Activated gamma-delta T cell (primary cell): Measurements from ENCODE around the gene NEB.

Experiments
- DNase-seq: peaks from one replicate; lab custom pipeline; 2025; lab: John Stamatoyannopoulos, UW
- total RNA-seq, 2 donors: gene quantifications; one replicate each; lab custom pipeline; 2026; lab: John Stamatoyannopoulos, UW

The NEB gene, protein sequence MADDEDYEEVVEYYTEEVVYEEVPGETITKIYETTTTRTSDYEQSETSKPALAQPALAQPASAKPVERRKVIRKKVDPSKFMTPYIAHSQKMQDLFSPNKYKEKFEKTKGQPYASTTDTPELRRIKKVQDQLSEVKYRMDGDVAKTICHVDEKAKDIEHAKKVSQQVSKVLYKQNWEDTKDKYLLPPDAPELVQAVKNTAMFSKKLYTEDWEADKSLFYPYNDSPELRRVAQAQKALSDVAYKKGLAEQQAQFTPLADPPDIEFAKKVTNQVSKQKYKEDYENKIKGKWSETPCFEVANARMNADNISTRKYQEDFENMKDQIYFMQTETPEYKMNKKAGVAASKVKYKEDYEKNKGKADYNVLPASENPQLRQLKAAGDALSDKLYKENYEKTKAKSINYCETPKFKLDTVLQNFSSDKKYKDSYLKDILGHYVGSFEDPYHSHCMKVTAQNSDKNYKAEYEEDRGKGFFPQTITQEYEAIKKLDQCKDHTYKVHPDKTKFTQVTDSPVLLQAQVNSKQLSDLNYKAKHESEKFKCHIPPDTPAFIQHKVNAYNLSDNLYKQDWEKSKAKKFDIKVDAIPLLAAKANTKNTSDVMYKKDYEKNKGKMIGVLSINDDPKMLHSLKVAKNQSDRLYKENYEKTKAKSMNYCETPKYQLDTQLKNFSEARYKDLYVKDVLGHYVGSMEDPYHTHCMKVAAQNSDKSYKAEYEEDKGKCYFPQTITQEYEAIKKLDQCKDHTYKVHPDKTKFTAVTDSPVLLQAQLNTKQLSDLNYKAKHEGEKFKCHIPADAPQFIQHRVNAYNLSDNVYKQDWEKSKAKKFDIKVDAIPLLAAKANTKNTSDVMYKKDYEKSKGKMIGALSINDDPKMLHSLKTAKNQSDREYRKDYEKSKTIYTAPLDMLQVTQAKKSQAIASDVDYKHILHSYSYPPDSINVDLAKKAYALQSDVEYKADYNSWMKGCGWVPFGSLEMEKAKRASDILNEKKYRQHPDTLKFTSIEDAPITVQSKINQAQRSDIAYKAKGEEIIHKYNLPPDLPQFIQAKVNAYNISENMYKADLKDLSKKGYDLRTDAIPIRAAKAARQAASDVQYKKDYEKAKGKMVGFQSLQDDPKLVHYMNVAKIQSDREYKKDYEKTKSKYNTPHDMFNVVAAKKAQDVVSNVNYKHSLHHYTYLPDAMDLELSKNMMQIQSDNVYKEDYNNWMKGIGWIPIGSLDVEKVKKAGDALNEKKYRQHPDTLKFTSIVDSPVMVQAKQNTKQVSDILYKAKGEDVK (N-terminal part only)
- total RNA-seq, result 3.4 to 8.0 reads per million in 2 donors

DNA sequence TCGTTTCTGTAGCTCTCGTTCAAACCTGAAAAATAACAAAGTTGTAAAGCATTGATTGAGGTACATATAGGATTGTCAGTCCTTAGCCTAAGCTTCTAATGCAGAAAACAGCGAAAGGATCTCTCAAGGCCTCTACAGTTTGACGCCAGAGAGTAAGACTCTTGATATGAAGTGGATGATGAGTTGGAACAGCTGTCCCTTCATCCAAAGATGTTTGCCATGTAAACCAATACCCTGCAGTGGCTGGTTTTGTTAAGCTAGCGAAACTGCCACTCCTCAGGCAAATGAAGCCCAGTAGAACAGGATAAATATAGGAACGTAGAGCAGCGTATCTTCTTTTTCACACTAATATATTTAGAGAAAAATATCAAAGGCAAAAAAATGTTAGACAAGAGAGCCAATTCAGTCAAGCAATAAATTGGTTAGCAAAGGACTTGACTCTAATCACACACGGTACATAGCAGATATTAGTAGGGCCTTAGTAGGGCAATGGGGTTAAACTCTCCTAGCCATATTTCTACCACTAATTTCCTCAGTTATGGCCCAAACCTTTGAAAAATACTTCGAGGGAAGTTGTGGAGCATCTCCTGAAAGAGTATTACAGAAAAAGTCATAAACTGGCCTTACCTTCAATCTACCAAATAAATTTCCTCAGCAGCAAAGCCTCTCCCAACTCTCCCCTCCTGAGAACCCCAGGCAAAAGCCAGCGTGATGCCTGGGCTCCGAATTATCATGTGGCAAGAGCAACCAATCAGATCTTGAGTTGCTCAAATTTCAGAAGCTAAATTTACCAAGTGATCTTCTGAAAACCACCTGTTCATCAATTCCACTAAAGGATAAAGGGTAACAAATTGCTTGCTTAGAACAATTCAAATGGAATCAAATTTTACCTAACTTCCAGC is at the start of gene NEB:
NEB (minus strand) TSS at position 706 of the 902 bp plus-strand sequence. CDS start 1,320 bp downstream, outside the sequence.
- no peak for DNase-seq

DNA sequence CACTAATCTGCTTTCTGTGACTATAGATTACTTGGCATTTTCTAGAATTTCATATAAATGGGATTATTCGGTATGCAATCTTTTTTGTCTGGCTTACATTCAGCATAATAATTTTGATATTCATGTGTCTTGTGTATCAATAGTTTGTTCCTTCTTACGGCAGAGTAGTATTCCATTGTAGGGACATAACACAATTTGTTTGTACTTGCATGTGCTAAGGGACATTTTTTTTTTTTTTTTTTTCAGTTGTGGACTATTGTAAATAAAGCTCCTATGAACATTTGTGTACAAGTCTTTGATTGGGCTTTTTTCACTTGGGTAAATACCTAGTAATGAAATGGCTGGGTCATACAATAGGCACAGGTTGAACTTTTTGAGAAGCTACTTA is 48.9 kb upstream of the NEB start:
- no peak for DNase-seq

DNA sequence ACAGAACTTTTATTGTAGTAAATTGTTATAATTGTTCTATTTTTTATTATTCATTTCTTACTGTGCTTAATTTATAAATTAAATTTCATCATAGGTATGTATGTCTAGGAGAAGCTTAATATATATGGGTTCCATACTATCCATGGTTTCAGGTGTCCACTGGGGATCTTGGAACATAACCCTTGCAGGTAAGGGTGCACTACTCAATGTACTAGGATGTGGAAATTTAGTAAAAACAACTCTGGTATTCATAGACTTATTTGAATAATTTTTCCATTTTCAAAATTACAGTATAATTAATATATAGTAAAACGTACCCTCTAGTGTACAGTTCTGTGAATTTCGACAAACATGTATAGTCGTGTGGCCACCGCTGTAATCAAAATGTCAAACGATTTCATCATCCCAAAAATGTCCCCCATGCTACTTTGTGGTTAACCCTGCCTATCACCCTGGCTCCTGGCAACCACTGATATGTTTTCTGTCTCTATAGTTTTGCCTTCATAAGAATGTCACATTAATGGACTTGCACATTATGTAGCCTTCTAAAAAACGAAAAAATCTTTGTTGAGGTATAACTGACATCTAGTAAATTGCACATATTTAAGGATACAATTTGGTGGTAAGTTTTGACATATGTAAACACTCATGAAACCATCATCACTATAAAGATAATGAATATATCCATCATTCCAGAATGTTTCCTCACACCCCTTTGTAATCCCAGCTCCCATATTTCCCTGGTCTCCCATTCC is 48.3 kb upstream of the NEB start:
- no peak for DNase-seq

DNA sequence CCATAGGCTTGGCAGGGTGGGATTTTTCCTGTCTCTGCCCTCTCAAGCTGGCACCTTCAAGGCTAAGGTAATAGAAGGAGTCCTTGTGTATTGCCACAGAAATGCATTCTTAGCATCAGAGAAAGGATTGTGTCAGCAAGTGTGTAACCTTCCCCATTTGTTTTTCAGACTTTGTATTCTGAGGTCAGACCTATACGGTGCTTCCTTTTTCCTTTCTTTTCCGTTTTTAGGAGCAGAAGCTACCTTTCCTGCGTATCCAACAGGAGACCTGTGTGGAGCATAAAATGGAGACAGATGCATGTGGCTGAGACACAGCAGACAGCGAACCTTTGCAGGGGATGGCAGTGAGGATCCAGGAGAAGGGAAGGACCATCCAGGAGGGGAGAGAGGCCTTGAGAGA is 47.4 kb upstream of the NEB start:
- no peak for DNase-seq

DNA sequence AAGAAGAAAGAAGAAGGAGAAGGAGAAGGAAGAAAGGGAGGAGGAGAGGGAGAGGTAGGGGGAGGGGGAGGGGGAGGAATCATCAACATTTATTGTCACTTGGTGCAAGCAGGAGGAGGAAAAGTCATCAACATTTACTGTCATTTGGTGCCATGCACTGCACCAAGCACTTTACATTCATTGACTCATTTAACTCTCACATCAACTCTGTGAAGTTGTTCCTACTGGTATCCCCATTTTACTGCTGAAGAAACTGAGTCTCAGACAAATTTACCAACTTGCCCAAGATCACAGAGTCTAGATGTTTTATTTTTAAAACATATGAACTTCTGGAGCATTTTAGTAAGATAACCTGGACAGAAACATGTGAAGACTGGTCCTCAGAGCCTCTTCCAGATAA is 46.7 kb upstream of the NEB start:
- DNase-seq, result no peak

DNA sequence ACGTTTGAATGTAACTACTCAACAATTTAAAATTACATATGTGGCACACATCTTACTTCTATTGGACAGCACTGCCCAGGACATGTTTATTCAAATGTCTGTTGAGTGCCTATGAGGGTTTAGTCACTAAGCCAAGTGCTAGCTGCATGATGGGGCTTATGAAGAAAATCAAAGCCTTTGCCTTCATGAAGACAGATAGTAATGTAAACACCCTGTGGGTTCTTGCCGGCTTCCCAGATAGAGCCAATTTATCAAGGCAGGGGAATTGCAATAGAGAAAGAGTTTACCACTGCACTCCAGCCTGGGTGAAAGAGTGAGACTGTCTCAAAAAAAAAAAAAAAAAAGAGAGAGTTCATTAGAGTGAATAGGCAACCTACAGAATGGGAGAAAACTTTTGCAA is 43.7 kb upstream of the NEB start:
- DNase-seq, result no peak

DNA sequence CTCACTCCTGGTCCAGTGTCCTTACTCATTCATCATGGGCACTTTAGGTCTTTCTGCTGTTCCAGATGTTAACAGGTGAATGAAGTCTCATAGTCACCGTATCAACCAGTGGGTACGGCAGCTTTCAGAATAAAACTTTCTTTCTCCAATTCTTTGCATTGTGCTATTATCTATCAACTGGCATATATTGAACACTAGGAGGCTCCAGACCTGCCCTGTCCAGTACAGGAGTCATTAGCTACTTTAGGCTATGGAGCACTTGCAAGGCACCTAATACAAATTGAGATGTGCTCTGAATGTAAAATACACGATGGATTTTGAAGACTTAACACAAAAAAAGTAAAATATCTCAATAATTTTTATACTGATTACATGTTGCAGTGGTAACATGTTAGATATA is 43.2 kb upstream of the NEB start:
- no peak for DNase-seq

DNA sequence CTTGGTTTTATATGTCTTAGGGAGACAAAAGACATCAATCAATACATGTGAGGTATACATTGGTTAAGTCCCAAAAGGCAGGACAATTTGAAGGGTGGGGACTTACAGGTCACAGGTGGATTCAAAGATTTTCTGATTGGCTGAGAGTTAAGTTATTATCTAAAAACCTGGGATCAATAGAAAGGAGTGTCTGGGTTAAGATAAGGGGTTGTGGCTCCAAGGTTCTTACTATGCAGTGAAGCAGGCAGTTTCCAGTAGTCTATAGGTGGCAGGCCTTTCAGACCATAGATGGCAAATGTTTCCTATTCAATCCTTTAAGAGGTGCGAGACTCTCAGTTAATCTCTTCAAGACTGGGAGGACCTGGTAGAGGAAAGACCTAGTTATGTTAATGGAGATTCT is 42.1 kb upstream of the NEB start:
- no peak for DNase-seq

DNA sequence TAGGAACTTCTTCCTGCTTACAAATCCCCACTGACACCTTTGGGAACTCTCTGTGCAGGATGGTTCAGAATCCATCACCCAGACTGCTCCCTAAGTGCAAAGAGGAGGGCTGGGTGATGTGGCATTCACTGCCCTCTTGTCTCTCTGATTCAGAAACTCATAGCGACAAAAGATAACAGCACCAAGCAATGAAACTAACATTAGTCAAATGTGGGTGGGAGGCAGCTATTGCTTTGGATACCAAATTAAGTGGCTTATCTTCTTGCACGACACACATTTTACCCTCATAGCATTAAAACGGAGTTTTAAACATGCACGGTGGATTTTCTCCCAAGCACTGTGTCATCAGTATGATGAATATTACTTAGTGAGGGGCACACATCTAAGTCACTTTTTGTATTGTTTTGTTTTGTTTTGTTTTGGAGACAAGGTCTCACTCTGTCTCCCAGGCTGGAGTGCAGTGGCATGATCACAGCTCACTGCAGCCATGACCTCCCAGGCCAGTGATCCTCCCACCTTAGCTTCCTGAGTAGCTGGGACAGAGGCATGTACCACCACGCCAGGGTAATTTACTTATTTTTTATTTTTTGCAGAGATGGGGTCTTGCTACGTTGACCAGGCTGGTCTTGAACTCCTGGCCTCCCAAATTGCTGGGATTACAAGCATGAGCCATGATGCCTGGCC is 40.9 kb upstream of the NEB start:
- DNase-seq, result no peak

DNA sequence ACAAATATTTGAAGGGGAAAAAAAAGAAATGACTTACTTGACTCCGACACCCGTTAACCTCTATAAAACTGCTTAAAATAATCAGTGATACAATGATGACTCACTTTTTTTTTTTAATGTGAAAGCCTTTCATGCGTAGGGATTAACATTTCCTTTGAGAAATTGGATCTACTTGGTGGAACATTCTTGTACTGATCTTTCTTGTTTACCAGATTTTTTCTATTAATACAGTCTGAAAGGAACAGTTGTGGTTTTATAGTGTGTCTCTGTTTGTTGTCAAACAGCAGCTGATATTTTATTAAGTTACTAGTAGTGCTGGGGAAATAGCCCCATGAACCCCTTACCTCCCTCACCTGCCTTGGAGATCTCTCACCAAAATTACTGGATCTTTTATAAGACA is 40.2 kb upstream of the NEB start:
- DNase-seq, result no peak

DNA sequence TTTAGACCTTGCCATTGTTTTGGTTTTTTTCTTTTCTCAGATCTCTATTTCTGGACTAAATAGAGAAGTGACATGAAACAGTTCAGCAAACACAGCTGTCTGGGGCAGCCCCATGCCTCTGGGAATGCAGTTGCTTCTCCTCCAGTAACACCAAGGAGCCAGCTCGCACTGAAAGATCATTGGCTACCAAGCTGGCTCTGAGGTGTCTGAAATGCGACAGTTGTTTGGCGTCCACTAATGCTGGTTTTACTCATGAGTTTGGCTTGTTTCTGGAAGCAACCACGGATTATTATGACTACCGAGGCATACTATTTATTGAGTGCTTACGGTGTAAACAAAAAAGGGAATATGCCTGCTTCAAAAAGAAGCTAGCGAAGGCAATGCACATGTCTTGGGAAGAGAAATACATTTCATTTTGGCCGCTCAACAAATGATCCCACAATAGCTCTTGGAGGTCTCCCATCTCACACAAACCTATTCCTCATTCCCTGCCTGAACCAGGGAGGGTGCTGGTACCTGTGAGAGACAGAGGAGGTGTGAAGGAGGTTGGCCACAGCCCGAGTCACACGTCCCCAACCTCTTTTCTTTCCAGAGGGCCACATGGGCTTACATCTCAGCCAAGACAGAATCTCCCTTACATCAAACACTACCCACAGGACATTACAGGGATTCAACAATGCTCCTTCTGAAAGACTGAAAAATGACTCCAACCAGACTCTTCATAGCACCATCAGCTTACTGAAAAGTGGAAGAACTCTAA is 37.5 kb upstream of the NEB start:
- DNase-seq, result no peak

DNA sequence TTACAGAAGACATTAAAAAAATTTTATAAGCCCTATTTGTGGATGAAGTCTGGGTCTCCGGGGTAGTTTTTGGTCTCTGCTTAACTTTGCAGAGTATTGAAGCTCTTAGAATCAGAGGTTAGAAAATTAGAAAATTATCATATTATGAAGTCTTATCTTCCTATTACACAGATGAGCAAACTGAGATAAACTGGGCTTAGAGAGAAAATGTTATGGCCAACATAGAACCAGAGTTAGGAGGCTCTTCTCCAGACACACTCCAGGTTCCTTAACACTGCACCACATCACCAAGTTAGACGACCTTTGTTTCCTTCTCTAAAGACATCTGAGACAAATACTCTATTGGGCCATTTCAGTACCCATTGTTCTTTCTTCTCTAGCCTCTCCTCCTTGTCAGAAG is 36.7 kb upstream of the NEB start:
- no peak for DNase-seq

DNA sequence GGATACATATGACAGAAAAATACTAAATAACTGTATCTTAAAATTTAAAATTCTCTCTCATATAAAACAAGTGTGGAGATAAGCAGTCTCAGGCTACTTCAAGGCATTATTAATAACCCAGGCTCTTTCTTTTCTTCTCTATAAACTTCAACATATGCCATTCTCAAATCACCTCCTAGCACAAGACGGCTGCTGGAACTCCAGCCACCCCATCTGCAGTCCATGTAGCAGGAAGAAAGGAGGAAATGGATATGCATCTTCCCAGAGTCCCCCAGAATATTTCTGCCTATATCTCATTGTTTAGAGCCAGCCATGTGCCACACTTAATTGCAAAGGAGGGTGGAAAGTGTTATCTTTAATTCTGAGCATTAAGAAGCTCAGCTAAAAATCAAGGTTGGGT is 35.3 kb upstream of the NEB start:
- DNase-seq, result no peak

DNA sequence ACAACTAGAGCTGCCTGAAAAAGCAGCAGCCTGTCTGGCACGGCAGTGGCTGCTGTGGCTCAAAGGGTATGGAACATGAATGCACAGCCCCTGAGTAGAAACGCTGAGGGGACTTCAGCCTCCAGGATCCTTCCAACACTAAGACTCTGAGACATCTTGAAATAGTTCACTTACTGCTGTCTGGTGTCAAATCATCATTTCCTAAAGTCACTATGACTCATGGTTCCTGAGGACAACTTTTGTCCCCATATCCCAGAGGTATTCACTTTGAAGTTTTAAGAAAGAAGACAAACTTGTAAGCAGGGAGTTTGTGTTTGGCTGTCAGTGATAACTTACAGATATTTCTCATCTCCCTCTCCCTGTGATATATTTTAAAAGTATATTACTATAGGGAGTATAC is 33.3 kb upstream of the NEB start:
- no peak for DNase-seq

DNA sequence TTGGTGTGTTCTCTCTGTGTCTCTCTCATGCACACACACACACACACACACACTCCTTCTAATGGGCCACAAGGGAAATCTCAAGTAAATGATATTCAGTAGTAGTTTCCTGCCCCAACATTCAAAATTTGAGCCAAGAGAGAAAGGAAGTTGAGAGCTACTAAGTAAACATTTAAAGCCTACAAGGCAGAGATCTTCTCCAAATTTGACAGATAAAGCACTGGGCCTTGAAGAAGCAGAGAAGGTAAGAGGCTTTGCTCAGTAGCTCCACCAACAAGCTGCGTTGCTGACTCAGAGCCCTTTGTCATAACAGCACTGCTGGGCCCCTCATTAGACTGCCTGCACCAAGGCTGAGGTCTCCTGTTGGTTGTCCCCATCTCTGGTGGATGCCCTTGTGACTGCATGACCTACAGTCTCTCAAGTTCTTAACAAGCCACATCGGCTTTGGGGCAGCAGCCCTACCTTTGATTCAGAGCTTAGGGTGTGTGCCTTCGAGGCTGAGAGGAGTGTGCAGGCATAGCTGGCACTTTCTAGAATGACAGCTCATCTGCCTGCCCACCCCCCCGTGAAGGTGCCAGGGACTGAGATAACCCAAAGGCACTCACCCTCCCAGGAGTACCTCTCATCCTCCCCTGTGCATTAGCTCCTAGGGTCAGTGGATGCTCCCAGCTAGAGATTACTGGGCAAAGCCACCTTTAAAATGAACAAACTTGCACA is 32.3 kb upstream of the NEB start:
- no peak for DNase-seq

DNA sequence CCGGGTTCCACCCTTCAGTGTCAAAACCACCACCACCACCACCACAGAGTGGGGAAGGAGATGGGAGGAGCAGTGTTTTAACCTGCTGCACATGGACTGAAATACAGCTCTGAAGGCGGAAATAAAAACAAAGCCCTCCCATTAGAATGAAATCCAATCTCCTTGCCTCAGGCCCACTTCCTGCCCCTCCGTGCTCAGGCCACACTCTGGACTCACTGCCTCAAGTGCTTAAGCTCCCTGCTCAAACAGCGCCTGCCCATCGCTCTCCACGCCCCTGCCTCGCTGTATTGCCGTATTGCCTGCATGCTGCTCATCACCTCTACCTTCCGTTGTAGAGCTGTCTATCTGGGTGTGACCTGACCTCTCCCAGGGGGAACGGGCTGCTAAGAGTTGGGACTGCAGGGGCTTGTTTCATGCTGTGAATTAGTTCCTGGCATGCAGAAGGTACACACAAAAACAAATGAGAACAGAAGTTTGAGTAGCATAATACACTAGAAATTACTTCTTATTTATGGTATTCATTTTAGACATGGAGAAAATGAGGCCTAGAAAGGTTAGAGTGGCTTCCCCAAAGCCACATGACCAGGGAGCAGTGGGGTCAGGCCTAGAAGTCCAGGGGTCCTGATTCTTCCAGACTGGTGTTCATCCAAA is 31.6 kb upstream of the NEB start:
- no peak for DNase-seq

DNA sequence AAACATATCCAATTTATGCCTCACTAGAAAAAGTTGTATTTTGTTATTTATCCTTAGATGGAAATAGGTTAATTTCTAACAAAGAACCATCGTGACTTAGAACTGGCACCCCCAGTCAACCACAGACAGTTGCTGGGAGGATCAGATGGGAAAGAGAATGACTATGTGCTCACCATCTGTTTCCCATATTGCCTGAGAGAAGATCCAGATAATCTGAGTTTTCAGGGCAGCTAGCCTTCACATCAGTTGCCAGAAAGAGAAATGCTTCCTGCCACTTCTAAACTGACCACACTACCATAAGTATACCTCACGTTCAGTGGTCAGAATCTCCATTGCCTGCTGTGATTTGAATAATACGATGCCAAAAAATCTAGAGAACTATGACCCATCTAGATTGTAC is 28.4 kb upstream of the NEB start:
- no peak for DNase-seq

DNA sequence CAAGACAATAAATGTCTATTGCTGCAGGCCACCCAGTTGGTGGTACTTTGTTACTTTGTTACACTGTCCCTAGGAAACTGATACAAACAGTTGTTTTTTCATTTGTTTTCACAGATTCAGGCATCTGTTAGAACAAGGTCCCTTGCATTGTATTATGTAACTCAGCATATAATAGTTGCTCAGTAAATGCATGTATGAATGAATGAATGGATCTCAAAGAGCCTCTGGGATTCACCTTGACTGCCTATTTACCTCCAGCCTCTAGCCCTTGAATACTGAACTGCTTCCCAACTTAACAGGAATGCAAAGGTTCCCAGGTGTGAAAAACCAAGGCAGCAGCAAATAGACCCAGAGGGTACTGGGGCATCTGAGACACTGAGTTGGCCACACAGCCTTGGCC is 27.4 kb upstream of the NEB start:
- no peak for DNase-seq
